GM18505 (cell line): ENCODE data around the gene PTPN11.

Experiments used
- ATAC-seq: cut with Tn5 transposase; IDR thresholded peaks from one replicate; pipeline ENCODE4 v1.9.1; 2021; ENCODE audit not compliant: unreplicated experiment
- POLR2A ChIP-seq: IDR thresholded peaks from 4 replicates; pipeline ENCODE4 v1.6.1; 2011; ENCODE audit warnings: borderline replicate concordance; ENCODE audit not compliant: insufficient read depth, insufficient read length; ENCODE audit errors: extremely low read depth

PTPN11 gene

DNA sequence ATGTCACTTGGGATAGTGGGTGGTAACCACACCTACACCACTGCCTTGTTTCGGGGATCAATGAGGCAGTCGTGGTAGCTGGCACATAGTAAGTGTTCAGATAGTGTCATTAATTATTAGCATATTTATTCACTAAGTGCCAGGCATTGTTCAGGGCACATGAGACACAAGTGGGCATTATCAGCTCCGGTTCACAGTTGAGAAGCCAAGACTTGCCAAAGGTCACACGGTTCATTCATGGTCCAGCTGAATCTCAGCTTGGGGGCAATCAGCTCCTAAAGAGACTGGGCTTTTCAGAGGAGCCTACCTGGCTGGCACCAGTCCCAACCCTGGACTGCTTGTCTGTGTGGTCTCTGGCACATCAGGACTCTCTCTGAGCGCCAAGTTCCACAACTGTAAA, 121.3 kb downstream of the PTPN11 start:
- no peak for TF ChIP-seq POLR2A
- ATAC-seq = no peak

DNA sequence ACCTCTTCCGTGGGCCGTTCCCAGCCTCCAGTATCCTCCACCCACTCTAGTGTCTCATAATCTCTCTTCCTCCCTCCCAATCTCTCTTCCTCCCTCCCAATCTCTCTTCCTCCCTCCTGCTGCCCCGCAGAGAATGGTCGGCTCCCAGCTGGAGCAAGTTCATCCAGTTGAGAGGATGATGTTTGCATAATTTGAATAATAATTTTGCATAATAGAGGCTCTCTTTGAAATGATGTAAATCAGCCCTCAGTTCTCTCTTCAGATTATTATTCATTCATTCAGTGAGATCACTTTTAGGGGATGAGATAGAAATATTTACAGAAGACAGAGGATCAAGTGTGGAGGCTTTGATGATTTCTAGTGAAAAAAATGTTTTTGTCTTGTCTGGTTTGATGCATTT, 125.0 kb downstream of the PTPN11 start:
- ATAC-seq = no peak

DNA sequence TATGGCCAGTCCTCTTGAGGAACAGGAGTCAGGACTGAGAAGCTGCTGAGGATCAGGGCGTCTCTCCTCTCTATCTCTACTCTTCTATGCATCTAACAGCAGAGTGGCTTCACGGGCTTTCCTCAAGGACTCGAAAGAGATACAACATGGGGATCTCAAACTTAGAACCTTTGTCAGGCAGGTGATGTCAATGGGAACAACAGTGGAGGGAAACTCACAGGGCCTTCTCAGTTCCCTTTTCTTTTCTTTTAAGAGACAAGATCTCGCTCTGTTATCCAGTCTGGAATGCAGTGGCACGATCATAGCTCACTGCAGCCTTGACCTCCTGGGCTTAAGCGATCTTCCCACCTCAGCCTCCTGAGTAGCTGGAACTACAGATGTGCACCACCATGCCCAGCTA, 127.6 kb downstream of the PTPN11 start:
- no peak for TF ChIP-seq POLR2A
- no peak for ATAC-seq

More for the DNA sequence above, 125.0 kb downstream of the PTPN11 start:
- no peak for TF ChIP-seq POLR2A

DNA sequence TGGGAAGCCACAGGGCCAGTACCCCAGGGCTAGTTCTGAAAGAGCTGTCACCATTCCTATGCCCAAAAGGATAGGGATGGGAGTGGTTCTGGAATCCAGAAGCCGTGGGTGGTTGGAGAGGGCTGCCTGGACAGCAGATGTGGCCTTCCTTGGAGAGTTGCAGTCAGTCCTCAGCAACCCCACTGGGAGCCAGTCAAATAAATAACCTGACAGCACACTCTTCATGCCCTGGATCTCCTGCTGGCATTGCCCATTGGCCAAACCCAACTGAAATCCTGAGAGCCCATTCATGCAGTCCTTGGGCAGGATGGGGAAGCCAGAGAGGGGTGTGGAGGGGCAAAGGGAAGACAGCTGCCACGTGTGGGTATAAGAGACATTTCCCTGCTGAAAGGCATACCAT, 128.2 kb downstream of the PTPN11 start:
- no peak for TF ChIP-seq POLR2A
- no peak for ATAC-seq

DNA sequence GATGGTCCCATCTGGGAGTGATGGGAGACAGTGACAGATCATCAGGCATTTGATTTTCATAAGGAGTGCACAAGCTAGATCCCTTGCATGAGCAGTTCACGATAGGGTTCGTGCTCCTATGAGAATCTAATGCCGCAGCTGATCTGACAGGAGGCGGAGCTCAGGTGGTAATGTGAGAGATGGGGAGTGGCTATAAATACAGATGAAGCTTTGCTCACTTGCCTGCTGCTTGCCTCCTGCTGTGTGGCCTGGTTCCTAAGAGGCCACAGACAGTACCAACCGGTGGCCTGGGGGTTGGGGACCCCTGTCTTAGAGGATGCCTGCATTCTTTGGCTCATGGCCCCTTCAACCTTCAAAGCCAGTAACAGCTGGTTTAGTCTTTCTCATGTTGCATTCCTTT, 130.3 kb downstream of the PTPN11 start:
- TF ChIP-seq POLR2A = no peak
- ATAC-seq = no peak

DNA sequence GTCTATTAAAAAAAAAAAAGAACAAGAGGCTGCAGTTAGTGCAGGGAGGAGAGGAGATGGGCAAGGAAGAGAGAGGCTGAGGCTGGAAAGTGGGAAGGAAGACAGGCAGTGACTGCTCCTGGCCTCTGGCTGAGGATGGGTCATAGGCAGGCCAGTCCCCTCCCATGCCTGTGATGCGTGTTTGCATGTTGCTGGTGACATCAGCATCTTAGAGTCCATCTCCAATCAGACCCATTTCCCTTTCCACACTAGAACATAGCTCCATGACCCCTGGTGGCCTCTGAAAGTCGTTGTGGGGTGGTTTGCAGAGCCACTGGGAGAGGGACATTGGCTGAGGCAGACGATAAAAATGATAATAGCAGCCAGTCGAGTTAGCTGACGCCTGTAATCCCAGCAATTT, 132.9 kb downstream of the PTPN11 start:
- TF ChIP-seq POLR2A = no peak
- ATAC-seq = no peak

DNA sequence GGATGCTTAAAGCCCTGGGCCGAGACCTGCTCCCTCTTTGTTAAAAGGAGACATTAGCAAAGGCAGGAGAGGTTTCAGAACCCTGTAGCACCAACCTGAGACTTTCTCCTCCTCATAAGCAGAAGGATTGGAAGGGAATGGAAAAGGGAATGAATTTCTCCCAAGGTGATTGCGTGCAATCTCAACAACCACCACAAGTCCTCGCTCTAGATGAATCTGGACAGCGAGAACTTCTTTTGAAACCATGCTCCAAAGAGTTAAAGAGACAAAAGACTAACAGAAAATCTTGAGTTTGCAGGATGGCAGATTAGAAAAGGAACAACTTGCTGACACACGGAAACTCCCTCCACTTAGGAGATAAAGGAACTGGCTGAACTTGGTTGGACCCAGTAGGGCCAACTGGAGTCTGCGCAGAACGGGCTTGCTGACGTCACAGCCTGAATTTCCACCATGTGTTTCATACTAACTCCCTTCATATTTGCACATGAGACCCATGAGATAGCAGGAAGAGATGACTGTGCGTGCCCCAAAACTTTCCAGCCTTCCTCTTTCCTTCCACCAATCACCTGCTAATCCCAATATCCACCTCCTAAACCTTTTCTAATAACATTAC, 137.0 kb downstream of the PTPN11 start:
- ATAC-seq = no peak
- no peak for TF ChIP-seq POLR2A

DNA sequence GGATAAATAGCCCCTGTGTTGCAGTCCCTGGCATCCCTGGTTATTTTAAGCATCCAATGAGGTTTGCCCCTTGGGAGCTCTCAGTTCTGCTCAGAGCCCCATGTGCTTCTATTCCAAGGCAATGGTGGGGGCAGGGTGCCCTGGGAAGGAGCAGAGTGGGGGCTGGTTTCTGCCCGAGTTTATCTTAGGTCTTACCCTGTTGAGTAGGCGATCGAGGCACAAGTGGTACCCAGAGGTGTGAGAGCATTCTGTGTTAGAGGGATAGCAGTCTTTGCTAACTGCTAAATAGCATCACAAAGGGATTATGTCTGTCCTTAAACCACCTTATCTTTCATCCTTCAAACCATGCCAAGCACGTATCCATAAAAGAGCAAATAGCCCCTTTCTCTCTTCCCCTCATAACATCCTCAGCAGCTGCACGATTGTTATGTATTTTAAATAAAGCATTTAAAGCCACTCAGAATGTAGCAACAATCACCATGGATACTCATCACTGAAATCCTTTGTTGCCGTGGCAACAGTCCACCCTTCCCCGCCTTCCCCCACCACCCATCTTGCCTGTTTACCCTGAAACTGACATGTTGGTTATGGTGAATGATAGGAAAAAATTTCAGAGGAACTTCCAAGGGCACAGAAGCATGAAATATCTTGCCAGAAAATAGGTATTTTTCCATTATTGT, 139.3 kb downstream of the PTPN11 start:
- no peak for TF ChIP-seq POLR2A
- ATAC-seq = no peak
